CD4-positive, alpha-beta T cell treated with Interferon alpha-2 for 1 hour (primary cell): ENCODE results near the gene C1orf198.

ENCODE experiments used
- DNase-seq, 2 donors: peaks; one replicate each; pipeline ENCODE4 v3.0.0-alpha.2; 2020 to 2022

The C1orf198 gene

GRCh38 chr1:230867903-230868735 is at the start of gene C1orf198:
TSS of gene C1orf198 (minus strand) at chr1:230868521. CDS start at chr1:230868512, 9 bp downstream.
- DNase-seq, result peak; percentile 69 to 84

DNA sequence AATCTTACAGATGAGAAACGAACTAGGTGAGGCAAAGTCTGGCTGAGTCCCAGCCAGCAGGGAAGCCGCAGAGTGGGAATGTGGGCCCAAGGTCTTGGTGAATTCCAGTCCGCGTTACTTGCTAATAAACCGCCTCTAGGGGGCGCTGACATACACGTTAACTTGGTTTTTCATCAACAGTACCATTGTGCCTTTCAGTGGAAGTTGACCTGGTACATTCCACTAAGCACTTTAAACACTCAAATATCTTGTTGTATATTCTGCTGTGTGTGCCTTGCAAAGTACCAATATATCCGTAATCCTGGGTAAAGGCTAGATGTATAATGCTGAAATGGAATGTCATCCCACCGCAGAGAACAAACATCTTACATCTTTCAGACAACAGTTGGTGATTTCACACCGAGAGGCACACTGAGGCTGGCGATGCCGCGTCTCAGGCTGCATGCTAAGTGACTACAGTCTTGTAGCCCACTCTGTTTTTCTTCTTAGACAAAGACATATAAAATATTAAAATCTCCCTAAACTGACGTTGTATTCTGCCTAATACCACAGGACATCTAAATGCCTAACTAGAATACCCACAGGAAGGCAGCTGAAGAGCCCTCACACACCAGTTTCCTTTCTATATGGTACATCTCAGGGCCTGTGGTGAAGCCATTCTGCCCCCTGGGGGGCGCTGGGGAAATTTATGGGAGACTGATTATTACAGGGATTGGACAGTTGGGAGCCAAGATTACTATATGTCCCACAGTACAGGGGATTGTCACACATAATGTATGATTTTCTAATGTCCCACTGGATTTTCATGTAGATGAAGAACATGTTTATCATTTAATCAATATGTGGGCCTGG is 49.2 kb upstream of the C1orf198 start:
- DNase-seq, result peak; percentile 69 to 78

- no peak for DNase-seq
Measured at GRCh38 chr1:230916587-230917283, 48.4 kb upstream of the C1orf198 start.

DNA sequence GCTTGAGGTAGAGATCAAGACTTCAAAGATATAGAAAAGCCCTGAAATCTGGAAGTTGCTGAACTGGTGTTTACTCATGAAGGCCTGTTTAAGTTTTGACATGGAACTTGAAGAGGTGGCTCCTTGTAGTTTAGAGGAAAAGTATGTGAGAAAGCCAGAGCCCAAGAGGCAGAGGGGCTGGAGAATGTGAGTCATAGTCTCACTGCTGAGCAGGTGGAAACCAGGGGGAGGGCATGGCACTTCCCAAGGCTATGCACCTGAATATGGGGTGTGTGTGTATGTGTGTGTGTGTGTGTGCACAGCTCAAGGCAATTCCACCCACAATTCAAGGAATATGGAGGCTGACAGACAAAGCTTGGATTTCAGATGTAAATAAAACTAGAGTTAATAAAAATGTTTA is 46.8 kb upstream of the C1orf198 start:
- DNase-seq, result no peak

GRCh38 chr1:230913496-230913895 is 45.2 kb upstream of the C1orf198 start:
- DNase-seq, result no peak

- no peak for DNase-seq
Measured at GRCh38 chr1:230910755-230911117, 42.4 kb upstream of the C1orf198 start.

DNA sequence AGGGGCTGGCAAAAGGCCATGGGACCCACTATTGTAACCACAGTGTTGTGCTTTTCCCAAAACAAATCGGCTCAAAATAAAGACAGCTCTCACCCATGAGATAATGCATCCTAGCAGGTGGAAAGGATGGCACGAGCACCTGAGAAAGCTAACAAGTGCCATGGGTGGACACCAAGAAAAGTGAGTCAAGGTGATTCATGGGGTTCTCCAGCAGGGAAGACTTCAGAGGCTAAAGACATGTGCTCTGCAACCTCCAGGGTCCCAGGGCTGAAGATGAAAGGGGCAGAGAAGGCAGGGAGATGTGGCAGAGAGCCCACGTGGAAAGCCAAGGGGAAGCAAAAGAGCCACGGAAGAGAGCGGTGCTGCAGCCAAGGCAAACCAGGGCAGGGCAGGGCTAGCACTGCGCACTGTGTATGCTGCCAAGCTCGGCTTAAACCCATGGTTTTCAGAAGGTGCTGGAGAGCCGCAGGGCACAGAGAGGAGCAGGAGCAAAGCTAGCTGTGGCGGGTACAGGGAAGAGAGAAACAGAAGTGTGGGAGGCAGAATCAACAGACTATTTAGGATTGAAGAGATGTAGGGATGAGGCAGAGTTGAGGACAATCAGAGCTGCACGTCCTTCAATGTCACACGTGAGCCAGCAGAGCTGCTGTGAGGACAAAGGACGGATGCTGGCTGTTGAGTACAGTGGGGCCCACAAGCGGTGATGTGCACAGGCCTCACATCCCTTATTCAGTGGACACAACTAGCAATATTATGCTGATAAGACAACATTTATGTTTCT is 41.8 kb upstream of the C1orf198 start:
- DNase-seq, result no peak

GRCh38 chr1:230907472-230908205 is 39.3 kb upstream of the C1orf198 start:
- DNase-seq, result no peak

- DNase-seq, result no peak
Measured at GRCh38 chr1:230906226-230906625, 37.9 kb upstream of the C1orf198 start.

GRCh38 chr1:230905733-230906132 is 37.4 kb upstream of the C1orf198 start:
- DNase-seq, result no peak

DNA sequence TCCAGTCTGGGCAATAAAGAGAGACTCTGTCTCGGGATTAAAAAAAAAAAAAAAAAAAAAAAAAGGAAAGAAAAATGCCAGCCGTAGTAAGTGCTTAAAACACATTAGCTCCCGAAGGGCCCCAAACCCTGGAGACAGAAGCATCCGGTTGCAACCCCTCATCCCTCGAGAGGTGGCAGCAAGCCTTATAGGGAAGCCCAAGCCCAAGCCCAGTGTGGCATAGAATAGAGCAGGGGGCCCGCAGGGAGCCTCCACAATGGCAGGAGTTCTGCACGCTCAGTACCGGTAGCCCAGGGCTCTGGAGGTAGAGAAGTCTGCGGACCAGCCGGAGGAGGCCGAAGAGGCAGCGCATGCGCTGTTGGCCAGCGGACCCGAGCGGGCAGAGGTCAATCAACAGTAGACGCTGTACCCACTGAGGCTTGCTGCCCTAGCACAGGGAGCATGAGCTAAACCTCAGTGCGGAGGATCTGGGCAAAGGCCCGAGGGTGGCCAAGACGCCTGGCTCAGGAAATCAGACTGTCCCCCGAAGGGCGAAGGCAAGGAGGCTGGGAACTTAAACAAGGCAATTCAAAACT is 34.1 kb upstream of the C1orf198 start:
- DNase-seq, result no peak

- no peak for DNase-seq
Measured at GRCh38 chr1:230901671-230902070, 33.4 kb upstream of the C1orf198 start.

GRCh38 chr1:230900984-230901383 is 32.7 kb upstream of the C1orf198 start:
- no peak for DNase-seq

GRCh38 chr1:230899841-230900251 is 31.5 kb upstream of the C1orf198 start:
- no peak for DNase-seq

- no peak for DNase-seq
Measured at GRCh38 chr1:230898748-230899147, 30.4 kb upstream of the C1orf198 start.

- no peak for DNase-seq
Measured at GRCh38 chr1:230898144-230898543, 29.8 kb upstream of the C1orf198 start.

DNA sequence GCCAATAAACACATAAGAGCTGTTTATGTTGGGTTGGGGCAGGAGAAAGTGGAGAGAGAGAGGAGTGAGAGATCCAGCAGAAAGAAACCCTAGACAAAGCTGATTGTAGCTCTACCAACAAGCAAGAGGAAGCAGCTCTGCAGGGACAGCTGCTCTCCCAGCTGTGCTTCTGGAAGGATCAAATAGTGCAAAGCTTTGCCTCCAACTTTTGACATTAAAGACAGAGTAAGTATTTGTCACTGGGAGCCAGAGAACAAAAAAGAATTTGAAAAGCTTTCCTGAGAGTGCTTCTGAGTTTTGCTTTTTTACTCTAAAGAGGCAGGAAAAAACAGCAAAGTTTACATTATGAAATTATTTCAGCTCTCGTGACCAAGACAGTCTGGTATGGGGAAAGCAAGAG is 28.5 kb upstream of the C1orf198 start:
- DNase-seq, result no peak

DNA sequence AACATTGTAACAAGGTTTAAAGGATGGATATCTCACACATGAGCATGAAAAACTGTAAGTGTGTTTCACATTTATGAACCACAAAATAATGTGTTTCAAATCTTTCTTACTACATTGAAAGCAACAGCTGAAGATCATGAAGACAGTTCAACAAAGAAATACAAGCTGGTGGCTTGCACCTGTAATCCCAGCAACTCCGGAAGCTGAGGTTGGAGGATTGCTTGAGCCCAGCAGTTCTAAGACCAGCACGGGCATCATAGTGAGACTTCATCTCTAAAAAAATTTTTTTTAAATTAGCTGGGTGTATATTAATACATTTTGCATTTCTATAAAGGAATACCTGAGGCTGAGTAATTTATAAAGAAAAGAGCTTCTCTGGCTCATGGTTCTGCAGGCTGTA is 27.1 kb upstream of the C1orf198 start:
- no peak for DNase-seq

GRCh38 chr1:230894664-230895063 is 26.3 kb upstream of the C1orf198 start:
- no peak for DNase-seq

DNA sequence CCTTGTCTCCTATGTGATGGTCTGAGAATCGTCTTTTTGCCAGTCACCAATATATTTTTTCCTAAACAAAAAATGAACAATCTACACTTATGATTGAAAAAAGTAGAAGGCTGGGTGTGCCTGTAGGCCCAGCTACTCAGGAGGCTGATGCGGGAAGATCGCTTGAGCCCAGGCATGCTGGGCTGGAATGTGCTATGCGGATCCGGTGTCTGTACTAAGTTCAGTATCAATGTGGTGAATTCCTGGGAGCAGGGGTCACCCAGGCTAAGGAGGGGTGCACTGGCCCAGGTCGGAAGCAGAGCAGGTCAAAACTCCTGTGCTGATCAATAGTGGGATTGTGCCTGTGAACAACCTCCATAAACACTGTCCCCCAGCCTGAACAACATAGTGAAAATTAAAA is 25.7 kb upstream of the C1orf198 start:
- DNase-seq, result no peak

- DNase-seq, result no peak
Measured at GRCh38 chr1:230892018-230892491, 23.7 kb upstream of the C1orf198 start.
